Smooth muscle cell (in vitro differentiated cells): ENCODE data around the gene CCDC40. TPM values are rescaled to one million over a fixed set of nuclear protein-coding genes. Genes with fewer than 3 reads are reported as not detected.

ENCODE experiments used
- DNase-seq: peaks from one replicate; lab custom pipeline; 2025; ENCODE audit not compliant: unreplicated experiment; lab: John Stamatoyannopoulos, UW
- H2AFZ ChIP-seq: fragments of 200-600 bp; sonication (generic); 2 replicates; pipeline ENCODE4 v1.6.0; 2016; ENCODE audit warnings: antibody characterized with exemption, low read depth, mild to moderate bottlenecking
- H3F3A ChIP-seq: fragments of 200-600 bp; sonication (generic); 2 replicates; pipeline ENCODE4 v1.6.0; 2017; ENCODE audit warnings: antibody characterized with exemption, low read depth
- H3K27ac ChIP-seq: fragments of 200-600 bp; sonication (generic); 2 replicates; pipeline ENCODE4 v1.5.1; 2016; ENCODE audit warnings: low read depth, mild to moderate bottlenecking
- H3K27me3 ChIP-seq: fragments of 200-600 bp; sonication (generic); 2 replicates; pipeline ENCODE4 v1.6.1; 2016; ENCODE audit warnings: low read depth, mild to moderate bottlenecking
- H3K36me3 ChIP-seq: fragments of 200-600 bp; sonication (generic); 2 replicates; pipeline ENCODE4 v1.5.1; 2016; ENCODE audit warnings: low read depth
- H3K4me1 ChIP-seq: fragments of 200-600 bp; sonication (generic); 2 replicates; pipeline ENCODE4 v1.5.1; 2016; ENCODE audit warnings: low read depth
- H3K4me2 ChIP-seq: fragments of 200-600 bp; sonication (generic); 2 replicates; pipeline ENCODE4 v1.6.0; 2016; ENCODE audit warnings: mild to moderate bottlenecking
- H3K4me3 ChIP-seq: fragments of 200-600 bp; sonication (generic); 2 replicates; pipeline ENCODE4 v1.5.1; 2016; ENCODE audit warnings: mild to moderate bottlenecking
- H3K79me2 ChIP-seq: fragments of 200-600 bp; sonication (generic); 2 replicates; pipeline ENCODE4 v1.6.0; 2016; ENCODE audit warnings: low read depth, mild to moderate bottlenecking
- H3K9ac ChIP-seq: fragments of 200-600 bp; sonication (generic); 2 replicates; pipeline ENCODE4 v1.6.0; 2016; ENCODE audit warnings: low read depth
- H3K9me3 ChIP-seq: fragments of 200-600 bp; sonication (generic); replicated peaks from 2 replicates; pipeline ENCODE4 v1.5.1; 2016; ENCODE audit warnings: low read depth
- H4K20me1 ChIP-seq: fragments of 200-600 bp; sonication (generic); 2 replicates; pipeline ENCODE4 v1.6.0; 2016; ENCODE audit warnings: low read depth
- CTCF ChIP-seq: fragments of 200-600 bp; sonication (generic); IDR thresholded peaks from 2 replicates; pipeline ENCODE4 v1.5.1; 2017; ENCODE audit warnings: borderline replicate concordance, mild to moderate bottlenecking, antibody characterized with exemption; ENCODE audit not compliant: insufficient read depth, poor library complexity, severe bottlenecking
- WGBS: methylation state at CpG from one replicate; pipeline ENCODE4 v1.1.7; 2016; ENCODE audit warnings: low lambda C conversion rate; 5-methylcytosine and 5-hydroxymethylcytosine counted together
- polyA plus RNA-seq: library from polyadenylated mRNA; unstranded; fragments of >200 nt; fragmentation: Nextera tagmentation; extraction: Ambion mirVana; gene quantifications from 2 replicates; pipeline ENCODE4 v1.2.1, GENCODE V29; 2016
- total RNA-seq: library from RNA; depleted of rRNA; stranded (reverse); fragments of >200 nt; gene quantifications from 2 replicates; pipeline ENCODE4 v1.2.3, GENCODE V29; 2014

CCDC40 gene
- total and polyA plus RNA-seq, 2 experiments from 2014 or later, result 0.81 to 5.9 TPM

GRCh38 chr17:80106751-80107150, 70.3 kb downstream of the CCDC40 start:
- 84% methylated on average over 12 of the region's 12 CpGs for WGBS
- Histone ChIP-seq H3K36me3 (no peaks in the 10 kb centered on the region), H3K9ac (no peak overlapping the region), H3K27me3 (no peaks in the 10 kb centered on the region), H3F3A (no peaks in the 10 kb centered on the region), H3K4me1 (no peaks in the 10 kb centered on the region), H3K27ac (no peak overlapping the region), H2AFZ (no peak overlapping the region), H3K4me2 (no peak overlapping the region), H3K79me2 (no peaks in the 10 kb centered on the region), H3K4me3 (no peak overlapping the region), H4K20me1 (no peaks in the 10 kb centered on the region), H3K9me3 (no peaks in the 10 kb centered on the region)
- no peak for DNase-seq
- TF ChIP-seq CTCF, result no peak

- no peak for DNase-seq
- Histone ChIP-seq H2AFZ (no peak overlapping the region), H3K27ac (no peak overlapping the region), H3K36me3 (no peaks in the 10 kb centered on the region), H3K9ac (no peak overlapping the region), H3F3A (no peaks in the 10 kb centered on the region), H3K4me2 (no peak overlapping the region), H3K9me3 (no peaks in the 10 kb centered on the region), H4K20me1 (no peaks in the 10 kb centered on the region), H3K4me3 (no peak overlapping the region), H3K79me2 (no peaks in the 10 kb centered on the region), H3K4me1 (no peaks in the 10 kb centered on the region), H3K27me3 (no peaks in the 10 kb centered on the region)
- no peak for TF ChIP-seq CTCF
- 95% methylated on average over 45 of the region's 46 CpGs for WGBS
Observed at GRCh38 chr17:80107231-80108021, 71.0 kb downstream of the CCDC40 start.

- H3K36me3 ChIP-seq, result no peaks in the 10 kb centered on the region
- H4K20me1 ChIP-seq, result no peaks in the 10 kb centered on the region
- H3K79me2 ChIP-seq, result no peaks in the 10 kb centered on the region
- peak overlapping the region; percentile 59 for H3K27ac ChIP-seq
- no peak overlapping the region for H3K4me3 ChIP-seq
- no peak overlapping the region for H3K9ac ChIP-seq
- no peak for DNase-seq
- H3K27me3 ChIP-seq, result no peaks in the 10 kb centered on the region
- no peak for TF ChIP-seq CTCF
- no peaks in the 10 kb centered on the region for H3K4me1 ChIP-seq
- 94% methylated on average over 40 of the region's 40 CpGs for WGBS
- H3K9me3 ChIP-seq, result no peaks in the 10 kb centered on the region
- no peak overlapping the region for H3K4me2 ChIP-seq
- H3F3A ChIP-seq, result no peaks in the 10 kb centered on the region
- no peak overlapping the region for H2AFZ ChIP-seq
Observed at GRCh38 chr17:80108036-80108971, 71.9 kb downstream of the CCDC40 start.
